Mesenchymal stem cell (in vitro differentiated cells and primary cell): ENCODE results near the gene MROH8.

Experiments
- DNase-seq: peaks from one replicate; pipeline ENCODE4 v3.0.0-alpha.2; 2013
- H2AFZ ChIP-seq: one replicate; pipeline ENCODE4 v1.6.1; 2013; ENCODE audit warnings: low read depth, mild to moderate bottlenecking, control low read depth, inconsistent platforms, low read length, moderate library complexity
- H2AK5ac ChIP-seq: 2 replicates; pipeline ENCODE4 v1.6.1; 2013; ENCODE audit warnings: low read length, moderate library complexity, mild to moderate bottlenecking, inconsistent platforms; ENCODE audit not compliant: severe bottlenecking
- H2BK120ac ChIP-seq: one replicate; pipeline ENCODE4 v1.6.1; 2013; ENCODE audit warnings: low read depth, mild to moderate bottlenecking, inconsistent platforms, low read length, moderate library complexity
- H2BK12ac ChIP-seq, 2 experiments: one replicate each; pipeline ENCODE4 v1.6.1; 2013; ENCODE audit warnings: inconsistent platforms in 2 of 2, low read length in 2 of 2, mild to moderate bottlenecking in 2 of 2, moderate library complexity in 2 of 2, control low read depth in 1 of 2
- H2BK15ac ChIP-seq: one replicate; pipeline ENCODE4 v1.6.1; 2013; ENCODE audit warnings: mild to moderate bottlenecking, low read depth, inconsistent platforms; ENCODE audit not compliant: poor library complexity, severe bottlenecking
- H2BK5ac ChIP-seq: 2 replicates; pipeline ENCODE4 v1.6.1; 2013; ENCODE audit warnings: low read depth, mild to moderate bottlenecking, low read length, control low read depth, inconsistent platforms; ENCODE audit not compliant: poor library complexity, severe bottlenecking
- H3K14ac ChIP-seq, 2 experiments: one replicate each; pipeline ENCODE4 v1.6.1; 2013; ENCODE audit warnings: inconsistent platforms in 2 of 2, low read length in 2 of 2, control low read depth in 1 of 2, mild to moderate bottlenecking in 1 of 2, moderate library complexity in 1 of 2
- H3K18ac ChIP-seq, 2 experiments: one replicate each; pipeline ENCODE4 v1.6.1; 2013; ENCODE audit warnings: inconsistent platforms in 2 of 2, low read length in 2 of 2, control low read depth in 1 of 2, low read depth in 1 of 2, mild to moderate bottlenecking in 1 of 2
- H3K23ac ChIP-seq, 2 experiments: one replicate each; pipeline ENCODE4 v1.6.1; 2013; ENCODE audit warnings: inconsistent platforms in 2 of 2, low read length in 2 of 2, mild to moderate bottlenecking in 2 of 2, moderate library complexity in 2 of 2, control low read depth in 1 of 2
- H3K27ac ChIP-seq: 2 replicates; pipeline ENCODE4 v1.5.1; 2013; ENCODE audit warnings: mild to moderate bottlenecking, moderate library complexity, low read length, control low read depth, inconsistent platforms; ENCODE audit not compliant: poor library complexity, severe bottlenecking
- H3K27me3 ChIP-seq, 2 experiments: 2 replicates each; pipeline versions ENCODE4 v1.6.1 to v1.7.0; 2013; ENCODE audit warnings: low read length in 2 of 2, mild to moderate bottlenecking in 2 of 2, moderate library complexity in 2 of 2, control low read depth in 1 of 2, inconsistent platforms in 1 of 2; ENCODE audit not compliant: control insufficient read depth in 1 of 2, insufficient read depth in 1 of 2
- H3K36me3 ChIP-seq, 2 experiments: 2 replicates each; pipeline versions ENCODE4 v1.6.1 to v1.7.0; 2013; ENCODE audit warnings: low read length in 2 of 2, control low read depth in 1 of 2, inconsistent platforms in 1 of 2, low read depth in 1 of 2, mild to moderate bottlenecking in 1 of 2; ENCODE audit not compliant: insufficient read depth in 2 of 2, control insufficient read depth in 1 of 2
- H3K4ac ChIP-seq, 2 experiments: one replicate each; pipeline ENCODE4 v1.6.1; 2013; ENCODE audit warnings: inconsistent platforms in 2 of 2, low read length in 2 of 2, mild to moderate bottlenecking in 2 of 2, moderate library complexity in 2 of 2, control low read depth in 1 of 2, low read depth in 1 of 2
- H3K4me1 ChIP-seq: 2 replicates; pipeline ENCODE4 v1.6.1; 2013; ENCODE audit warnings: low read depth, low read length, control low read depth; ENCODE audit not compliant: control insufficient read depth, insufficient read depth
- H3K4me2 ChIP-seq: 2 replicates; pipeline ENCODE4 v1.6.1; 2013; ENCODE audit warnings: low read length, mild to moderate bottlenecking, inconsistent platforms; ENCODE audit not compliant: poor library complexity, severe bottlenecking
- H3K4me3 ChIP-seq, 2 experiments: 2 replicates each; pipeline versions ENCODE4 v1.5.1 to v1.7.0; 2013; ENCODE audit warnings: low read length in 2 of 2, mild to moderate bottlenecking in 2 of 2, control low read depth in 1 of 2, low read depth in 1 of 2; ENCODE audit not compliant: insufficient read depth in 1 of 2
- H3K79me1 ChIP-seq: replicated peaks from 2 replicates; pipeline ENCODE4 v1.6.1; 2013; ENCODE audit warnings: mild to moderate bottlenecking, control low read depth, low read length, inconsistent platforms; ENCODE audit not compliant: poor library complexity, severe bottlenecking
- H3K9ac ChIP-seq: 2 replicates; pipeline ENCODE4 v1.7.0; 2013; ENCODE audit warnings: mild to moderate bottlenecking, low read length, moderate library complexity
- H3K9me3 ChIP-seq: 2 replicates; pipeline ENCODE4 v1.7.0; 2013; ENCODE audit warnings: mild to moderate bottlenecking, low read length; ENCODE audit not compliant: control insufficient read depth
- H4K8ac ChIP-seq: one replicate; pipeline ENCODE4 v1.6.1; 2013; ENCODE audit warnings: inconsistent platforms, mild to moderate bottlenecking, low read length, moderate library complexity
- H4K91ac ChIP-seq: one replicate; pipeline ENCODE4 v1.6.1; 2013; ENCODE audit warnings: mild to moderate bottlenecking, low read length, inconsistent platforms
- WGBS: methylation state at CpG from one replicate; pipeline ENCODE4 v1.1.7; 2013; ENCODE audit warnings: mixed read lengths; 5-methylcytosine and 5-hydroxymethylcytosine counted together

Gene MROH8

DNA sequence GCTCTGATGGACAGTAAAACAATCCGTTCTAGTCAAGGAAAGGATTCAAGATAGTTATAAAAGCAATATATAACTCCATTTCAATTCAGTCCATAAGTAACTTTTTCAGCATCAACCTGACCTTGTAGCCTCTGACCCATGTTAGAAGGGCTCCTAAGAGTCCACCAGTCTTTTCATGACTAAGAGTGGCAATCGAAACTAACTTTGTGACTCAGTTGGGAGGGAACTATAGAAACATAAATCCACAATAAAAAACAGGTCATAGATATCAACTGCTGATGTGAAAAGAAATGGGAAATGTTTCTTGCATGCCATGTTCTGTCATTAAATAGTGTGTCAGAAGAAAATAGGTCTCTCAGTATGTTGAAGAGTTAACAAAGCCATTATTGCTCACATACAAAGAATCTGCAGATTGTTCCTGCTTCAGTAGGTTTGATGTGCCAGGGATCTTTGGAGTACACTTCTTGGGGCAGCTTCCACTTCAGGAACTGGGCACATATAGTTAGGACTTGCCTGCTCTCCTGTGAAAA lies 67.4 kb downstream of the MROH8 start:
- Histone ChIP-seq H3K79me1 (no peaks in the 10 kb centered on the region), H3K36me3 (no peaks in the 10 kb centered on the region), H2BK120ac (no peak overlapping the region), H2AFZ (no peak overlapping the region), H3K9ac (no peak overlapping the region), H3K23ac (no peak overlapping the region), H4K91ac (no peak overlapping the region), H3K9me3 (no peaks in the 10 kb centered on the region), H4K8ac (no peak overlapping the region), H3K4me1 (no peaks in the 10 kb centered on the region), H3K4ac (no peak overlapping the region), H2BK15ac (no peak overlapping the region), H2BK12ac (no peak overlapping the region), H3K4me2 (no peak overlapping the region), H2AK5ac (no peak overlapping the region), H3K14ac (no peak overlapping the region), H3K18ac (peak overlapping the region in 1 of 2 experiments; percentile 18), H3K27me3 (no peaks in the 10 kb centered on the region), H3K4me3 (no peak overlapping the region), H3K27ac (no peak overlapping the region), H2BK5ac (no peak overlapping the region)
- DNase-seq = no peak
- 100% methylated on average over 1 of the region's 2 CpGs for WGBS

DNA sequence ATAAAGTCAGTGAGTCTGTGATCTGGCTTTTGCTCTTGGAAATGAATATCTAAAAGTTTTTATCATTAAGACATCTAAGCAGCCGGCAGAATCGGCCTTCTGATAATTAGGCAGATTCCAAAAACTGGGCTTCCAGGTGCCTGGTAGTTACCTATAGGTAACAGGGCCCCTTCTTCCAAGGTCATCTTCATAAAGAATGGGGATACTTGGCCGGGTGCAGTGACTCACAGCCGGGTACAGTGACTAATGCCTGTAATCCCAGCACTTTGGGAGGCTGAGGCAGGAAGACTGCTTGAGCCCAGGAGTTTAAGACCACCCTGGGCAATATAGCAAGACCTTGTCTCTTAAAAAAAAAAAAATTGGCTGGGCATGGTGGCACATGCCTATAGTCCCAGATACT lies 70.7 kb downstream of the MROH8 start:
- Histone ChIP-seq H3K18ac (no peak overlapping the region), H3K79me1 (no peaks in the 10 kb centered on the region), H4K91ac (no peak overlapping the region), H3K4me3 (no peak overlapping the region), H2AFZ (no peak overlapping the region), H3K4me1 (no peaks in the 10 kb centered on the region), H3K23ac (no peak overlapping the region), H3K14ac (no peak overlapping the region), H2BK15ac (no peak overlapping the region), H4K8ac (no peak overlapping the region), H2AK5ac (no peak overlapping the region), H2BK120ac (no peak overlapping the region), H3K36me3 (no peaks in the 10 kb centered on the region), H2BK5ac (no peak overlapping the region), H3K4ac (no peak overlapping the region), H2BK12ac (no peak overlapping the region), H3K4me2 (no peak overlapping the region), H3K9ac (no peak overlapping the region), H3K27ac (no peak overlapping the region), H3K27me3 (no peaks in the 10 kb centered on the region), H3K9me3 (no peaks in the 10 kb centered on the region)
- no peak for DNase-seq
- 71% methylated on average over 4 of the region's 4 CpGs for WGBS

DNA sequence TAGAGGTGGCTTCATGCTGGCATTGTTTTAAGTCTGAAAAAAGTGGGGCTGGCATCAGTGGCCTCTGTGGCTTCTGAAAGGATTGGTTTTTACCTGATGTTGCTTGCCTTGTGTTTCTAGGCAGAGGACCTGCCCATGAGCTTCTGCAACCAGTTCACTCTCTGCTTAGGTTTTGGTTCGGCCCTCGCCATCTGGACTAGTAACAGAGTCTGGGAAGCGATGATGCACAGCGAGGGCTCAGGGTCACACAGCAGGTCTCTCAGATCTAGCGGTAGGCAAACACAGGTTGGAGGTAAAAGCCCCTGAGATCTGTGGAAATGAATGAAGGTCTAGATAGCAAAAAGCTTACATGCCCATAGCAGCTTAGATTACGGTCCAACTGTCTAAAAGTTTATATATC lies 76.8 kb downstream of the MROH8 start:
- no peaks in the 10 kb centered on the region for H3K27me3 ChIP-seq
- H3K4me2 ChIP-seq = no peak overlapping the region
- H3K14ac ChIP-seq = no peak overlapping the region
- H3K27ac ChIP-seq = no peak overlapping the region
- no peak overlapping the region for H2BK15ac ChIP-seq
- H3K4ac ChIP-seq = no peak overlapping the region
- no peak overlapping the region for H2AFZ ChIP-seq
- no peak overlapping the region for H2AK5ac ChIP-seq
- H2BK12ac ChIP-seq = no peak overlapping the region
- 98% methylated on average over 6 of the region's 6 CpGs for WGBS
- peaks cover 4% of the 10 kb centered on the region for H3K4me1 ChIP-seq
- no peak overlapping the region for H3K9ac ChIP-seq
- no peak for DNase-seq
- no peak overlapping the region for H4K8ac ChIP-seq
- H3K23ac ChIP-seq = no peak overlapping the region
- no peak overlapping the region for H3K4me3 ChIP-seq
- H3K18ac ChIP-seq = no peak overlapping the region
- no peak overlapping the region for H4K91ac ChIP-seq
- H3K36me3 ChIP-seq = no peaks in the 10 kb centered on the region
- H3K9me3 ChIP-seq = no peaks in the 10 kb centered on the region
- no peaks in the 10 kb centered on the region for H3K79me1 ChIP-seq
- no peak overlapping the region for H2BK120ac ChIP-seq
- H2BK5ac ChIP-seq = no peak overlapping the region

DNA sequence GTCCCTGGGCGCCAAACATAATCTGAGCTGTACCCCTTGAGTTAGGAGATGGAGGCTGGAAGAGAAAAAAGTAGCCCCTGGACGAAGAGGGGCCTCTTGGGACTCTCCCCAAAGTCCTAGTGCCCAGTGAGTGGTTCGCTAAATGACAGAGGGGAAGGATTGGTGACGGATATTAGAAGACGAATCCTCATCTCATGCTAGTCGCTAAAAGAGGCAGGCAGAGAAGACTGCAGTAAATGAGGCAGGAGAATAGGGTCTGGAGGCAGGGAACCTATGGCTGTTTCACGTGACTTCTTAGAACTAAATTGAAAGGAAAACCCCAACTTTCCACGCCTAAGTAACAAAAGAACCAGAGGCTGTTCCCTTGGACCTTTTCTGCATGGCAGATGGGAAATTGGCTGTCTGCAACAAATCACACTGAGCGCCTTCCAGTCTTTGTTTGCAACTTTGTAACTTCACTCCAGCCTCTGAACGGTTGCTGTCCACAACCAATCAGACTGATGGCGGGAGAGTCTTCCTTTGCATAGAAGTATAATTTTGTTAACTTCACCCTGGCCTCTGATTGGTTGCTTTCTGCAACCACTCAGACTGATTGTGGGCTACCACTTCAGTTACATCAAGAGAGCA lies 82.8 kb downstream of the MROH8 start:
- H3K9me3 ChIP-seq = no peaks in the 10 kb centered on the region
- peaks cover 19% of the 10 kb centered on the region for H3K79me1 ChIP-seq
- H4K91ac ChIP-seq = no peak overlapping the region
- peak overlapping the region; percentile 82 for H2BK15ac ChIP-seq
- no peaks in the 10 kb centered on the region for H3K36me3 ChIP-seq
- H3K4me3 ChIP-seq = peak overlapping the region; percentile 94 to 96
- H3K23ac ChIP-seq = no peak overlapping the region
- H3K27ac ChIP-seq = no peak overlapping the region
- peak overlapping the region; percentile 91 for H3K9ac ChIP-seq
- H2BK12ac ChIP-seq = no peak overlapping the region
- H3K18ac ChIP-seq = no peak overlapping the region
- no peaks in the 10 kb centered on the region for H3K27me3 ChIP-seq
- H3K4ac ChIP-seq = peak overlapping the region in 1 of 2 experiments; percentile 55
- DNase-seq = no peak
- H3K4me2 ChIP-seq = peak overlapping the region; percentile 97
- no peak overlapping the region for H3K14ac ChIP-seq
- H2AFZ ChIP-seq = peak overlapping the region; percentile 98
- no peak overlapping the region for H2BK5ac ChIP-seq
- H4K8ac ChIP-seq = peak overlapping the region; percentile 96
- peaks cover 5% of the 10 kb centered on the region for H3K4me1 ChIP-seq
- 84% methylated on average over 11 of the region's 11 CpGs for WGBS
- H2BK120ac ChIP-seq = no peak overlapping the region
- no peak overlapping the region for H2AK5ac ChIP-seq
